Adrenal gland (tissue), 12 donors: ENCODE measurements around the gene TP73. TPM values are rescaled to one million over a fixed set of nuclear protein-coding genes. Genes with fewer than 3 reads are reported as not detected.

Source experiments
- DNase-seq, 7 donors: peaks; one replicate each; pipeline ENCODE4 v3.0.0-alpha.2; 2019 to 2020
- H3K27ac ChIP-seq, 5 donors: fragments of 200-600 bp; sonication (generic) in 4 of 5; 1 replicate in 3 of 5; 2 replicates in 2 of 5; pipeline versions ENCODE4 v1.5.1 to v1.8.0; 2016 to 2020; ENCODE audit warnings: mild to moderate bottlenecking in 1 of 5
- H3K27me3 ChIP-seq: fragments of 200-600 bp; 2 replicates; pipeline ENCODE4 v1.8.0; 2021
- H3K36me3 ChIP-seq, 2 donors: fragments of 200-600 bp; replicated peaks in 1 of 2; 1 replicate in 1 of 2; 2 replicates in 1 of 2; pipeline versions ENCODE4 v1.5.1 to v1.8.0; 2018 to 2022
- H3K4me1 ChIP-seq, 2 donors: fragments of 200-600 bp; replicated peaks in 1 of 2; 1 replicate in 1 of 2; 2 replicates in 1 of 2; pipeline versions ENCODE4 v1.5.1 to v1.8.0; 2018 to 2021
- H3K4me3 ChIP-seq, 4 donors: fragments of 200-600 bp; sonication (generic) in 3 of 4; one replicate each; pipeline ENCODE4 v1.5.1; 2016 to 2018
- H3K9me3 ChIP-seq, 3 donors: fragments of 200-600 bp; sonication (generic) in 1 of 3; replicated peaks in 1 of 3; 1 replicate in 2 of 3; 2 replicates in 1 of 3; pipeline versions ENCODE4 v1.5.1 to v1.8.0; 2016 to 2021
- POLR2A ChIP-seq, 2 donors: fragments of 450-650 bp; IDR thresholded peaks; one replicate each; pipeline ENCODE4 v1.6.1; 2017; ENCODE audit warnings: antibody characterized with exemption in 2 of 2, mild to moderate bottlenecking in 2 of 2, moderate library complexity in 1 of 2
- WGBS, 4 donors: extraction: QIAGEN DNeasy Blood & Tissue Kit in 2 of 4; methylation state at CpG; one replicate each; pipeline versions ENCODE4 v1.1.5 to v1.1.7; 2013 to 2017; 5-methylcytosine and 5-hydroxymethylcytosine counted together
- intact Hi-C, 2 donors: fragments of 100-400 bp; cut with DNase I; formaldehyde crosslinking; loops; one replicate each; pipeline versions ENCODE4 v1.14.1 to v1.15.0; 2022 to 2023
- polyA plus RNA-seq, 3 donors: library from polyadenylated mRNA; stranded (reverse); fragments of 200-250 nt in 2 of 3; fragments of 350-450 nt in 1 of 3; fragmentation: Illumina TruSeq in 1 of 3; extraction: RNeasy Lipid Tissue Mini Kit (QIAGEN cat#74804) in 1 of 3; gene quantifications; one replicate each; pipeline ENCODE4 v1.2.3, GENCODE V29; 2013 to 2014
- small RNA-seq, 2 donors: library from RNA; depleted of rRNA; stranded (forward); fragments of <200 nt; gene quantifications; one replicate each; pipeline ENCODE3, GENCODE V24; 2016
- total RNA-seq, 9 donors: library from RNA; depleted of rRNA in 4 of 9; stranded (reverse); fragments of >200 nt in 4 of 9; fragments of 120-200 nt in 1 of 9; fragmentation: NEBNext Ultra II Directional in 1 of 9; extraction: Animal tissue kit (Norgen Biotek cat#: 25700) in 1 of 9; gene quantifications; one replicate each; pipeline versions ENCODE4 v1.1.0 to v1.2.4, GENCODE V29; 2013 to 2023
- TF ChIP-seq, protein P1 (sequence below), 6 experiments: fragments of 450-650 bp in 4 of 6; fragments of 200-600 bp in 2 of 6; sonication (generic) in 1 of 6; IDR thresholded peaks; 1 replicate in 5 of 6; 2 replicates in 1 of 6; pipeline versions ENCODE4 v1.5.1 to v1.8.0; 2016 to 2021; ENCODE audit warnings: antibody characterized with exemption in 6 of 6, mild to moderate bottlenecking in 2 of 6, moderate library complexity in 1 of 6
- donor health status: healthy with polysubstance abuse.
- donor health status: Bipolar disorder and iron deficiency.
- donor health status: DM: yes; HTN: yes; CAD: no.
- donor health status: DM: no; HTN: no; CAD: no.
- donor health status: DM: no; HTN: no; CAD: no.
- donor health status: DM: yes; HTN: yes; CAD: no.

The TP73 gene
- total and polyA plus RNA-seq, 12 donors: 0.03 to 0.22 (median 0.14) TPM; not detected in 6

DNA sequence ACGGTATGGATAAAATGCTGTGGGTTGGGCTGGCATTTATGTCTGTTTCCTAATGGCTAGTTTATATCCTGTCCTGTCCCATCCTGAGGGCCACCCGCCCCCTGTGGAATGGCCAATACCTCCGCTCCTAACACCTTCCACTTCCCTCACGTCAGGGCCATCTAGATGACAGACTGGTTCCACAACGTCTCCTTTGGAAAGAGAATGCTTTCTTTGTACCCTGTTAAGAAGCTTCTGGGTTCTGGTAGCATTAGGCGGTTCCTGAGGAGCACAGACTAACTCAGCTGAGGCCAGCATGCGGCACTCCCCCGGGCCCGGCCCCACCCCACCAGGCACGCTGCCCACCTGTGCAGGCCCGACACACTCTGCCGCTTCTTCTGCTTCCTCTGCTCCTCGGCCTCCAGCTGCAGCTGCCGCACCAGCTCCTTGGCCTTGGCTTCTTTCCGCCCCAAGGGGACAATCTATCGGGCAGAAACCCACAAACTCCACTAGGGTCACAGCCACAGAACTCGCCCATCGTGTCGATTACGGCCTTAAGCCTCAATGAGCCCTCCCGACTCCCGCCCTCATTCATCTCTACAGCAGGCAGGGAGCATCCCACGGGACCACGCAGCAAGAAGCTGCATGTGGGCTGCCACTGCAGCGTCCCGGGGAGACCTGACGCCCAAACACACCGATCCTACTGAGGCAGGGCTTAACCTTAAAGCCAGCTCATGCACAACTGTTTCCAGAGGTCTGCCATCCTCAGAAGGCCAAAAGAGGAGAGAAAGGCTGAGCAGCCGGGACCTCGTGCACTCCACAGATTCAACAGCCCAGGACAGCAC lies 131.5 kb downstream of the TP73 start:
- H3K4me3 ChIP-seq: no peak overlapping the region
- H3K4me1 ChIP-seq: peaks cover 6 to 8% of the 10 kb centered on the region in 2 donors
- WGBS, 4 donors: 91 to 93% (median 93%) methylated on average over 27 to 30 of the region's 30 CpGs
- TF ChIP-seq, protein P1, sequence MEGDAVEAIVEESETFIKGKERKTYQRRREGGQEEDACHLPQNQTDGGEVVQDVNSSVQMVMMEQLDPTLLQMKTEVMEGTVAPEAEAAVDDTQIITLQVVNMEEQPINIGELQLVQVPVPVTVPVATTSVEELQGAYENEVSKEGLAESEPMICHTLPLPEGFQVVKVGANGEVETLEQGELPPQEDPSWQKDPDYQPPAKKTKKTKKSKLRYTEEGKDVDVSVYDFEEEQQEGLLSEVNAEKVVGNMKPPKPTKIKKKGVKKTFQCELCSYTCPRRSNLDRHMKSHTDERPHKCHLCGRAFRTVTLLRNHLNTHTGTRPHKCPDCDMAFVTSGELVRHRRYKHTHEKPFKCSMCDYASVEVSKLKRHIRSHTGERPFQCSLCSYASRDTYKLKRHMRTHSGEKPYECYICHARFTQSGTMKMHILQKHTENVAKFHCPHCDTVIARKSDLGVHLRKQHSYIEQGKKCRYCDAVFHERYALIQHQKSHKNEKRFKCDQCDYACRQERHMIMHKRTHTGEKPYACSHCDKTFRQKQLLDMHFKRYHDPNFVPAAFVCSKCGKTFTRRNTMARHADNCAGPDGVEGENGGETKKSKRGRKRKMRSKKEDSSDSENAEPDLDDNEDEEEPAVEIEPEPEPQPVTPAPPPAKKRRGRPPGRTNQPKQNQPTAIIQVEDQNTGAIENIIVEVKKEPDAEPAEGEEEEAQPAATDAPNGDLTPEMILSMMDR (IDR thresholded peaks at IDR 0.05): no peak
- TF ChIP-seq POLR2A (IDR thresholded peaks at IDR 0.05): no peak
- DNase-seq: peak in 1 of 7 donors; percentile 6
- no peaks in the 10 kb centered on the region for H3K27me3 ChIP-seq
- H3K27ac ChIP-seq: no peak overlapping the region
- H3K9me3 ChIP-seq: no peaks in the 10 kb centered on the region
- peaks cover 0 to 80% of the 10 kb centered on the region in 2 donors for H3K36me3 ChIP-seq
- intact Hi-C loops: no loop called here

DNA sequence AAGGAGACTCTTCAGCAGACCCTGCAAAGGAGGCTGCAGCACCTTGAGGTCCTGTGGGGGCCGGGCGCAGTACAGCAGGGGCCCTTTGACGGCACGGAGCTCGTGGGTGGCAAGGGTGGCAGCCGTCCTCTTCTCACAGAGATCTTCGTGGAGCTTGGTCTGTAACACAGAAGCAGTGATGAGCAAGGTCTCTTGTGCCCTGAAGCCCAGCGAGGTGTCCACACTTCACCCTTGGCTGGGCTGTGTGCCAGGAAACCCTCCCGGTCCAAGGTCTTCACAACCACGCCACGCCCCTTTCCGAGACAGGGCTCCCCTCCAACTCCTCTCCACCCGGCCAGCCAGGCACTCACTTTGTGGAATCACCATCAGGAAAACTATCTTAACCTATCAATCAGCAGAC lies 132.7 kb downstream of the TP73 start:
- Histone ChIP-seq H3K9me3 (no peaks in the 10 kb centered on the region), H3K36me3 (peaks cover 0 to 69% of the 10 kb centered on the region in 2 donors), H3K4me1 (peaks cover 6 to 8% of the 10 kb centered on the region in 2 donors), H3K27ac (peak overlapping the region in 1 of 5 donors; percentile 10), H3K4me3 (no peak overlapping the region), H3K27me3 (no peaks in the 10 kb centered on the region)
- peak; percentile 80 to 96 (median 92) for DNase-seq
- intact Hi-C loops: no loop called here
- WGBS, 4 donors: 47 to 84% (median 53%) methylated on average over 11 to 13 of the region's 13 CpGs
- TF ChIP-seq POLR2A (IDR thresholded peaks at IDR 0.05): no peak
- TF ChIP-seq, protein P1 (IDR thresholded peaks at IDR 0.05): no peak

- no peak overlapping the region for H3K4me3 ChIP-seq
- H3K4me1 ChIP-seq: peaks cover 6 to 8% of the 10 kb centered on the region in 2 donors
- no peaks in the 10 kb centered on the region for H3K27me3 ChIP-seq
- H3K27ac ChIP-seq: peak overlapping the region in 2 of 5 donors; percentile 10 to 27
- no peaks in the 10 kb centered on the region for H3K9me3 ChIP-seq
- 64 to 73% (median 71%) methylated on average over 14 of the region's 14 CpGs for WGBS, 4 donors
- peaks cover 0 to 64% of the 10 kb centered on the region in 2 donors for H3K36me3 ChIP-seq
- peak in 5 of 7 donors; percentile 54 to 77 (median 62) for DNase-seq
- TF ChIP-seq, protein P1 (IDR thresholded peaks at IDR 0.05): peak; percentile 18 to 62 (median 51)
- TF ChIP-seq POLR2A (IDR thresholded peaks at IDR 0.05): no peak
- intact Hi-C loops: no loop called here
Measured at GRCh38 chr1:3785456-3786157, 133.3 kb downstream of the TP73 start.

Small RNAs within 50 kb of the gene (small RNA-seq; reads per million reads assigned to genes)
- gene RF02197 (0 reads per million in 2 donors), gene RN7SL574P (0 reads per million in 2 donors)

Other genes with a start within 250 kb of the TP73 start
- 1 to 10 TPM in 4 of 9 donors, under 1 TPM in 5; 0.11 to 3.1 (median 0.65) TPM for gene ARHGEF16, start 197.9 kb upstream of the TP73 start, total RNA-seq
- gene ARHGEF16, start 197.9 kb upstream of the TP73 start, polyA plus RNA-seq: 1 to 10 TPM in 2 of 3 donors, under 1 TPM in 1; 0.18 to 1.8 (median 1.0) TPM
- gene MEGF6, start 41.0 kb upstream of the TP73 start, total RNA-seq: 10 to 100 TPM in 3 of 9 donors, 1 to 10 TPM in 6; 2.1 to 12.5 (median 7.4) TPM
- 10 to 100 TPM in 2 of 3 donors, under 1 TPM in 1; 0.15 to 29.2 (median 16.2) TPM for gene MEGF6, start 41.0 kb upstream of the TP73 start, polyA plus RNA-seq
- 10 to 100 TPM; 21.6 to 52.1 (median 41.6) TPM for gene TPRG1L, start 27.5 kb upstream of the TP73 start, total RNA-seq
- gene TPRG1L, start 27.5 kb upstream of the TP73 start, polyA plus RNA-seq: 10 to 100 TPM; 15.8 to 49.7 (median 20.6) TPM
- gene WRAP73, start 2.4 kb upstream of the TP73 start, total RNA-seq: 10 to 100 TPM in 8 of 9 donors, 1 to 10 TPM in 1; 5.1 to 22.6 (median 17.8) TPM
- gene WRAP73, start 2.4 kb upstream of the TP73 start, polyA plus RNA-seq: 10 to 100 TPM in 2 of 3 donors, 1 to 10 TPM in 1; 8.2 to 29.6 (median 22.8) TPM
- gene CCDC27, start 99.9 kb downstream of the TP73 start, total RNA-seq: not detected
- not detected for gene CCDC27, start 99.9 kb downstream of the TP73 start, polyA plus RNA-seq
- 10 to 100 TPM in 3 of 9 donors, 1 to 10 TPM in 4, not detected in 2; 3.9 to 18.2 (median 5.3) TPM for gene SMIM1, start 120.2 kb downstream of the TP73 start, total RNA-seq
- gene SMIM1, start 120.2 kb downstream of the TP73 start, polyA plus RNA-seq: 10 to 100 TPM in 1 of 3 donors, 1 to 10 TPM in 1, under 1 TPM in 1; 0.35 to 22.0 (median 8.8) TPM
- 10 to 100 TPM; 34.8 to 58.3 (median 47.0) TPM for gene LRRC47, start 144.0 kb downstream of the TP73 start, total RNA-seq
- gene LRRC47, start 144.0 kb downstream of the TP73 start, polyA plus RNA-seq: 10 to 100 TPM; 16.9 to 46.1 (median 17.5) TPM
- 10 to 100 TPM; 14.2 to 80.9 (median 45.0) TPM for gene CEP104, start 204.7 kb downstream of the TP73 start, total RNA-seq
- gene CEP104, start 204.7 kb downstream of the TP73 start, polyA plus RNA-seq: 10 to 100 TPM; 13.6 to 54.6 (median 16.1) TPM
- 10 to 100 TPM in 1 of 9 donors, 1 to 10 TPM in 8; 1.8 to 10.1 (median 4.5) TPM for gene DFFB, start 205.0 kb downstream of the TP73 start, total RNA-seq
- gene DFFB, start 205.0 kb downstream of the TP73 start, polyA plus RNA-seq: 10 to 100 TPM in 1 of 3 donors, 1 to 10 TPM in 2; 3.0 to 13.4 (median 6.2) TPM
- 10 to 100 TPM; 16.1 to 28.0 (median 19.5) TPM for gene C1orf174, start 247.8 kb downstream of the TP73 start, total RNA-seq
- 10 to 100 TPM; 11.5 to 27.6 (median 15.8) TPM for gene C1orf174, start 247.8 kb downstream of the TP73 start, polyA plus RNA-seq